ENCODE measurements around the gene E2F2.

The E2F2 gene

GRCh38 chr1:23570001-23570691 lies 39.1 kb upstream of the E2F2 start:
- Histone ChIP-seq H3K27me3 (ENCODE audit: insufficient read depth, low read depth, severe bottlenecking) (no peaks in the 10 kb centered on the region), H3K4me3 (ENCODE audit: low read depth, low read length) (no peak overlapping the region), H3K27ac (no peak overlapping the region), H3K9me3 (ENCODE audit: severe bottlenecking) (no peaks in the 10 kb centered on the region), H3K36me3 (no peaks in the 10 kb centered on the region)
- TF ChIP-seq, protein P1, sequence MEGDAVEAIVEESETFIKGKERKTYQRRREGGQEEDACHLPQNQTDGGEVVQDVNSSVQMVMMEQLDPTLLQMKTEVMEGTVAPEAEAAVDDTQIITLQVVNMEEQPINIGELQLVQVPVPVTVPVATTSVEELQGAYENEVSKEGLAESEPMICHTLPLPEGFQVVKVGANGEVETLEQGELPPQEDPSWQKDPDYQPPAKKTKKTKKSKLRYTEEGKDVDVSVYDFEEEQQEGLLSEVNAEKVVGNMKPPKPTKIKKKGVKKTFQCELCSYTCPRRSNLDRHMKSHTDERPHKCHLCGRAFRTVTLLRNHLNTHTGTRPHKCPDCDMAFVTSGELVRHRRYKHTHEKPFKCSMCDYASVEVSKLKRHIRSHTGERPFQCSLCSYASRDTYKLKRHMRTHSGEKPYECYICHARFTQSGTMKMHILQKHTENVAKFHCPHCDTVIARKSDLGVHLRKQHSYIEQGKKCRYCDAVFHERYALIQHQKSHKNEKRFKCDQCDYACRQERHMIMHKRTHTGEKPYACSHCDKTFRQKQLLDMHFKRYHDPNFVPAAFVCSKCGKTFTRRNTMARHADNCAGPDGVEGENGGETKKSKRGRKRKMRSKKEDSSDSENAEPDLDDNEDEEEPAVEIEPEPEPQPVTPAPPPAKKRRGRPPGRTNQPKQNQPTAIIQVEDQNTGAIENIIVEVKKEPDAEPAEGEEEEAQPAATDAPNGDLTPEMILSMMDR (IDR thresholded peaks at IDR 0.05; ENCODE audit: low read depth, low read length), result no peak
- no peak for DNase-seq

DNA sequence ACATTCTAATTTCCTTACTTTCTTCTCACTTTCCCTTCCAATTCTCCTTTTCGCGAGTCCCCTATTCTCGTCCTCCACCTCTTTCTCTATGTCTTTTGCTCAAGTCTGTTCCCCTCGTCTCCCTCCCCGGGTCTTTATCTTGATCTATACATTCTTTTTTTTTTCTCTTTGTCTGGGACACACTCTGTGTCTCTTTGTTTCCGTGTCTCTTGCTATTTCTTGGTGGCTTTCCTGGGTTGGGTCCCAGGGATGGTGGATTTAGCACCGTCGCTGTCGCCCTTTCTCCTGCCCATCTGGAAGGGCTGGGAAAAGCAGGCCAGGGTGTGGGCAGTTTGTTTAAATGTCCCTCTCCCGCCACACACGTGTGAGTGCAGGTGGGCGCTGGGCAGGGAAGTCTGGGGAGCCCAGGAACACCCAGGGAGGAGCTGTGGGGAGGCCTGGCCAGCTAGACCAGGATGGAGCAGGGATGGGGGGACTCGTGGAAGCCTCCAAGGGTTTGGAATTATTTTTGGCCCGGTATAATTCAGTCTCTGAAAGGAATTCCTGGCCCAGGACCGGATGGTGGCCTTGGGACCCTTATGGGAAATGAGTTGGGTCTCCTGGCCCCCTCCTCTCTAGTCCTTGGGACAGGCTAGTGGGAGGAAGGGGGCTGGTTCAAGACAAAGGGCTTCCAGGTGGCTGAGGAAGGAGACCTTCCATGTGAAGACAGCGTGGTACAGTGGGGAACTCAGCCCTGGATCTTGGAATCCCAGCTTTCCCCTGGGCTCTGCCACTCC lies 37.8 kb upstream of the E2F2 start:
- H3K9me3 ChIP-seq (ENCODE audit: severe bottlenecking), result no peaks in the 10 kb centered on the region
- H3K27ac ChIP-seq, result peak overlapping the region; percentile 83
- no peaks in the 10 kb centered on the region for H3K27me3 ChIP-seq (ENCODE audit: insufficient read depth, low read depth, severe bottlenecking)
- TF ChIP-seq, protein P1 (IDR thresholded peaks at IDR 0.05; ENCODE audit: low read depth, low read length), result no peak
- H3K36me3 ChIP-seq, result no peaks in the 10 kb centered on the region
- peak; percentile 49 for DNase-seq
- peak overlapping the region; percentile 67 for H3K4me3 ChIP-seq (ENCODE audit: low read depth, low read length)

DNA sequence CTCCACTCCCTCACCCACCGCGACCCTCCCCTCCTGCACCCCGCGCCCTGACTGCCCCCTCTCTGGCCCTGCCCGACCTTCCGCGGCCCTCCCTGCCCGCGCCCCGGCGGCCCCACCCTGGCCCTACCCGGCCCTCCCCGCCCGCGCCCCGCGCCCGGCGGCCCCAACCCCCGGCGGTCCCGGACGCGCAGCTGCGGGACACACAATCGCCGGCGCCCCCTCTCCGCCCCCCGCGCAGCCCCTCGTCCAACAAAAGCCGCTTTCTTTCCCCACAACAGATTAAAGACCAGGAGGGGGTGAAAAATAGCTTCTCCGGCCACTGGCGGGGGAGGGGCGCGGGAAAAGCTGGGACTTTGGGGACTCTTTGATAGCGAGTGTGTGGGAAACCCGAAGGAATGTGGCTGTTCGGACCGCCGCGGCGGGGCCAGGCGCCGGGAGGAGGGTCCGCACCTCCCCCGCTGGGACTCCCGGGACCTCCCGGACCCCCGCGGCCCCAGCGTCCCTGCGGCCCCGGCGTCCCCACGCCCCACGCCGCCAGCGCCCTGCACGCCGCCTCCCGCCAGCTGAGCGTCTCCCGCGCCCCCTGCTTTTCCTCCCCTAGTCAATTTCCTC lies 37.1 kb upstream of the E2F2 start:
- DNase-seq, result peak; percentile 50
- H3K27me3 ChIP-seq (ENCODE audit: insufficient read depth, low read depth, severe bottlenecking), result no peaks in the 10 kb centered on the region
- H3K9me3 ChIP-seq (ENCODE audit: severe bottlenecking), result no peaks in the 10 kb centered on the region
- H3K27ac ChIP-seq, result peak overlapping the region; percentile 83
- H3K4me3 ChIP-seq (ENCODE audit: low read depth, low read length), result peak overlapping the region; percentile 67
- no peaks in the 10 kb centered on the region for H3K36me3 ChIP-seq
- TF ChIP-seq, protein P1 (IDR thresholded peaks at IDR 0.05; ENCODE audit: low read depth, low read length), result no peak

DNA sequence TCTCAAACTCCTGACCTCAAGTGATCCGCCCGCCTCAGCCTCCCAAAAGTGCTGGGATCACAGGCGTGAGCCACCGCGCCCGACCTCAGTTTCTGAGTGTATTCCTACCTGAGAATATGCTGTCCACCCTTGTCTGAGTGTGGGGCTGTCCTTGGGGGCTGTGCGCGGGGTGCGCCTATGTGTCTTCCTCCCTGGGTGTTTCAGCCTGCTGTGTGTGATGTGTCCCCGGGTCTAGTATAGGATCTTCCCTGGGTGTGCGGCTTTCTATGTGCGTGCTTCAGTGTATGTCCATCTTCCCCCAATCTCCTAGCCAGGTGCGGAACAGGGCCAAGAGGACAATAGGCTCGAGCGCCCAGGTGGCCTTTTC lies 36.6 kb upstream of the E2F2 start:
- Histone ChIP-seq H3K36me3 (no peaks in the 10 kb centered on the region), H3K4me3 (ENCODE audit: low read depth, low read length) (peak overlapping the region; percentile 67), H3K27me3 (ENCODE audit: insufficient read depth, low read depth, severe bottlenecking) (no peaks in the 10 kb centered on the region), H3K9me3 (ENCODE audit: severe bottlenecking) (no peaks in the 10 kb centered on the region), H3K27ac (peak overlapping the region; percentile 83)
- TF ChIP-seq, protein P1 (IDR thresholded peaks at IDR 0.05; ENCODE audit: low read depth, low read length), result no peak
- DNase-seq, result no peak

GRCh38 chr1:23566304-23566703 lies 35.3 kb upstream of the E2F2 start:
- Histone ChIP-seq H3K9me3 (ENCODE audit: severe bottlenecking) (no peaks in the 10 kb centered on the region), H3K36me3 (no peaks in the 10 kb centered on the region), H3K27me3 (ENCODE audit: insufficient read depth, low read depth, severe bottlenecking) (no peaks in the 10 kb centered on the region), H3K4me3 (ENCODE audit: low read depth, low read length) (no peak overlapping the region), H3K27ac (no peak overlapping the region)
- TF ChIP-seq, protein P1 (IDR thresholded peaks at IDR 0.05; ENCODE audit: low read depth, low read length), result peak; percentile 52; the same call in 1 of the 2 replicates
- no peak for DNase-seq
